Stomach (tissue), 4 donors: ENCODE results near the gene TMEM178A.

Experiments used
- POLR2A ChIP-seq, 4 donors: fragments of 450-650 bp; IDR thresholded peaks; one replicate each; pipeline ENCODE4 v1.6.1; 2016; ENCODE audit warnings: antibody characterized with exemption in 4 of 4, control low read depth in 2 of 4, mild to moderate bottlenecking in 1 of 4, moderate library complexity in 1 of 4
- POLR2AphosphoS5 ChIP-seq, 3 donors: sonication (generic); formaldehyde crosslinking; IDR thresholded peaks; one replicate each; pipeline ENCODE4 v1.6.1; 2016; ENCODE audit warnings: antibody characterized with exemption in 3 of 3
- TF ChIP-seq, protein P1 (sequence below), 7 experiments: fragments of 450-650 bp in 4 of 7; fragments of 200-600 bp in 3 of 7; sonication (generic) in 3 of 7; IDR thresholded peaks; one replicate each; pipeline ENCODE4 v1.5.1; 2016 to 2019; ENCODE audit warnings: antibody characterized with exemption in 7 of 7, control low read depth in 2 of 7, mild to moderate bottlenecking in 1 of 7

GRCh38 chr2:39642051-39642718 is 23.5 kb upstream of the TMEM178A start:
- TF ChIP-seq POLR2A (IDR thresholded peaks at IDR 0.05), result no peak
- TF ChIP-seq, protein P1, sequence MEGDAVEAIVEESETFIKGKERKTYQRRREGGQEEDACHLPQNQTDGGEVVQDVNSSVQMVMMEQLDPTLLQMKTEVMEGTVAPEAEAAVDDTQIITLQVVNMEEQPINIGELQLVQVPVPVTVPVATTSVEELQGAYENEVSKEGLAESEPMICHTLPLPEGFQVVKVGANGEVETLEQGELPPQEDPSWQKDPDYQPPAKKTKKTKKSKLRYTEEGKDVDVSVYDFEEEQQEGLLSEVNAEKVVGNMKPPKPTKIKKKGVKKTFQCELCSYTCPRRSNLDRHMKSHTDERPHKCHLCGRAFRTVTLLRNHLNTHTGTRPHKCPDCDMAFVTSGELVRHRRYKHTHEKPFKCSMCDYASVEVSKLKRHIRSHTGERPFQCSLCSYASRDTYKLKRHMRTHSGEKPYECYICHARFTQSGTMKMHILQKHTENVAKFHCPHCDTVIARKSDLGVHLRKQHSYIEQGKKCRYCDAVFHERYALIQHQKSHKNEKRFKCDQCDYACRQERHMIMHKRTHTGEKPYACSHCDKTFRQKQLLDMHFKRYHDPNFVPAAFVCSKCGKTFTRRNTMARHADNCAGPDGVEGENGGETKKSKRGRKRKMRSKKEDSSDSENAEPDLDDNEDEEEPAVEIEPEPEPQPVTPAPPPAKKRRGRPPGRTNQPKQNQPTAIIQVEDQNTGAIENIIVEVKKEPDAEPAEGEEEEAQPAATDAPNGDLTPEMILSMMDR (IDR thresholded peaks at IDR 0.05), result no peak
- no peak for TF ChIP-seq POLR2AphosphoS5 (IDR thresholded peaks at IDR 0.05)
